Activated CD4-positive, alpha-beta T cell treated with anti-CD3 and anti-CD28 coated beads, Interleukin-2, amount 50 U/mL, for 48 hours (primary cell): ENCODE data around the gene HINT3.
"Not testable (repeated sequence)": the region's sequence is repeated elsewhere in the genome, so short reads cannot be mapped to it uniquely, and the experiment has no call there.

Experiments
- DNase-seq, 2 experiments: peaks; one replicate each; pipeline ENCODE4 v3.0.0-alpha.2; 2020

Gene HINT3

DNA sequence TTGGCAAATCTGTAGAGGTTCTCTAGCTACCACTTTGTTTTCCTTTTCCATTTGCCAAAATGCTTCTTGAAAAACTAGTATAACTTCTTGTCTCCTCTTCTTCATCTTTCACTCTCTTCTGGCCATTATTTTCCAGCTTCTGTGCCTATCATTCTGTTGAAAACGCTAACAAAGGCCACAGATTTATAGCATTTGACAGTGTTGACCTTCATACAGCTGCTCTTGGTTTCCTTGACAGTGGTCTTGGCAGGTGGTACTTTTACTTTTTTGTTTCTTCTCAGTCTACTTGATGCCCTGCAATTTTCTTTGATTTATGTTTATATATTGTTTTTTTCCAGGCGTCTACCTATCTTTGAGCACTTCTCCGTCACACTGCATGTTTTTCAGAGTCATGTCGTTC lies 53.5 kb downstream of the HINT3 start:
- DNase-seq, result no peak

DNA sequence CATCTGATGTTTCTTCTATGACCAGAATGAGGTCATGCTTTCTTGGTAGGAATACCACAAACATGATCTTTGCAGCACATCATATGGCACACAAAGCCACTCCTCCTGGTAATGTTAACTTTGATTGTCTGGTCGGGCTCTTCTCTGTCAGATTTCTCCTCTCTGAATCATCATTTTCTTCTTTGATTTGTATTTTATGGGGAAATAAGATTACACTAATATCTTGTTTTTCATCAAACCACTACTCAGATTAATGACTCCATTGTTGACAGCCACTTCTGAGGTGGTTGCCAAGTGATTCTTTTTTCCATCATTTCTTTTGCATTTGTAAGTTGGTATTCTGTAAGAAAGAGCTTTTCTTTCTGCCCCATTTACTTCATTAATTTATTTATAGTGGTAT lies 59.3 kb downstream of the HINT3 start:
- no peak for DNase-seq

- no peak for DNase-seq
These were observed 60.0 kb downstream of the HINT3 start for GRCh38 chr6:126016591-126016990.

DNA sequence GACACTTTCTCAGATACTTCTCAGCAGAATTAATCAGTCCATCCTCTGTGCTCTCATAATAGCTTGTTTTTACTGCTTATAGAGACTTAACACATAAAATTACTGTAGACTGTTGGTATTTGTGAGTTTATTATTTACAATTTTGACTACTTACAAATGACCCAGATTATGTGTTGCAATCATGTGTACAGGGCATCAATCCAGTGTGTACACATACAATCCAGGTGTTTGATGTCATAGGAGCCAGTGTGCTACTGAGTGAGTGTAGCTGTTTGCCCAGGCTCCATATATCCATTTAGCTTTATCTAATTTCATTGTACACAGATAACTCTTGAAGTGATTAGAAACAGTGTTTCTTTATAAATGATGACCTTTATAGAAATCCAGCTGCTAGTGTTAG lies 61.1 kb downstream of the HINT3 start:
- DNase-seq, result no peak

- DNase-seq, result no peak
These were observed 63.9 kb downstream of the HINT3 start for GRCh38 chr6:126020305-126021050.

DNA sequence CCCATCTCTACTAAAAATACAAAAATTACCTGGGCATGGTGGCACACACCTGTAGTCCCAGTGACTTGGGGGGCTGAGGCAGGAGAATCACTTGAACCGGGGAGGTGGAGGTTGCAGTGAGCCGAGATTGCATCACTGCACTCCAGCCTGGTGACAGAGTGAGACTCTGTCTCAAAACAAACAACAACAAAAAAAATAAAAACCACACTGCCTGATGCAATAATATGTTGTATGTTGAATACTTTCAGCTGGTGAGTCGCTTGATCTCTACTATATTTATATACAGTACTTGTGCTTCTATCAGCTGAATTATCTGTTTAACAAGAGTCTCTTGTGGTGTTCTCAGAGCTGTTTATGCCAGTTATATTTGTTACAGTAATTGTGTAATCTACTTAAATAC lies 66.9 kb downstream of the HINT3 start:
- not testable (repeated sequence) for DNase-seq

GRCh38 chr6:126026001-126026400 lies 69.4 kb downstream of the HINT3 start:
- DNase-seq, result no peak

GRCh38 chr6:126027601-126028000 lies 71.0 kb downstream of the HINT3 start:
- no peak for DNase-seq
